Transverse colon (tissue), 4 donors: ENCODE data around the gene BHLHA9. TPM values are rescaled to one million over a fixed set of nuclear protein-coding genes. Genes with fewer than 3 reads are reported as not detected.

ENCODE experiments used
- total RNA-seq, 4 donors: library from RNA; depleted of rRNA; stranded (reverse); fragments of >200 nt; gene quantifications; one replicate each; pipeline ENCODE4 v1.1.0, GENCODE V29; 2016

Gene BHLHA9
- total RNA-seq, 4 donors from 2014 or later: not detected

Other genes with a start within 250 kb of the BHLHA9 start
- 1,000 to 10,000 TPM in 1 of 4 donors, 100 to 1,000 TPM in 3; 286 to 1,099 (median 522) TPM for gene ABR, start 90.5 kb upstream of the BHLHA9 start, total RNA-seq
- gene TRARG1, start 9.2 kb downstream of the BHLHA9 start, total RNA-seq: 1 to 10 TPM in 2 of 4 donors, under 1 TPM in 1, not detected in 1; 0.27 to 2.2 (median 1.9) TPM
- gene YWHAE, start 129.8 kb downstream of the BHLHA9 start, total RNA-seq: 1,000 to 10,000 TPM in 1 of 4 donors, 100 to 1,000 TPM in 3; 158 to 2,397 (median 594) TPM
- 10 to 100 TPM; 33.4 to 95.3 (median 63.4) TPM for gene CRK, start 185.8 kb downstream of the BHLHA9 start, total RNA-seq
- gene MYO1C, start 222.2 kb downstream of the BHLHA9 start, total RNA-seq: 100 to 1,000 TPM; 163 to 456 (median 219) TPM
- gene INPP5K, start 246.2 kb downstream of the BHLHA9 start, total RNA-seq: 100 to 1,000 TPM in 1 of 4 donors, 10 to 100 TPM in 3; 10.9 to 114 (median 81.9) TPM